Uterus (tissue), 2 donors: ENCODE measurements around the gene TMED10.

Experiments
- CTCF ChIP-seq, 4 experiments: fragments of 200-600 bp in 2 of 4; fragments of 450-650 bp in 2 of 4; sonication (generic) in 2 of 4; IDR thresholded peaks; one replicate each; pipeline ENCODE4 v1.5.1; 2016 to 2019; ENCODE audit warnings: antibody characterized with exemption in 4 of 4, mild to moderate bottlenecking in 2 of 4, moderate library complexity in 1 of 4
- POLR2A ChIP-seq, 2 donors: fragments of 450-650 bp; IDR thresholded peaks; one replicate each; pipeline ENCODE4 v1.6.1; 2016; ENCODE audit warnings: antibody characterized with exemption in 2 of 2, mild to moderate bottlenecking in 1 of 2, moderate library complexity in 1 of 2

GRCh38 chr14:75095690-75096089, 80.7 kb downstream of the TMED10 start:
- TF ChIP-seq CTCF (IDR thresholded peaks at IDR 0.05), result no peak
- TF ChIP-seq POLR2A (IDR thresholded peaks at IDR 0.05), result no peak
